Activated CD4-positive, alpha-beta T cell treated with anti-CD3 and anti-CD28 coated beads, Interleukin-2, Interleukin-4, amounts not matched to agents 100 ng/mL and 50 ng/mL, durations not matched to agents 16 hours and 8 hours (primary cell): ENCODE measurements around the gene ABCA7.

Experiments used
- DNase-seq: peaks from one replicate; pipeline ENCODE4 v3.0.0-alpha.2; 2020; ENCODE audit warnings: low spot score

ABCA7 gene, protein sequence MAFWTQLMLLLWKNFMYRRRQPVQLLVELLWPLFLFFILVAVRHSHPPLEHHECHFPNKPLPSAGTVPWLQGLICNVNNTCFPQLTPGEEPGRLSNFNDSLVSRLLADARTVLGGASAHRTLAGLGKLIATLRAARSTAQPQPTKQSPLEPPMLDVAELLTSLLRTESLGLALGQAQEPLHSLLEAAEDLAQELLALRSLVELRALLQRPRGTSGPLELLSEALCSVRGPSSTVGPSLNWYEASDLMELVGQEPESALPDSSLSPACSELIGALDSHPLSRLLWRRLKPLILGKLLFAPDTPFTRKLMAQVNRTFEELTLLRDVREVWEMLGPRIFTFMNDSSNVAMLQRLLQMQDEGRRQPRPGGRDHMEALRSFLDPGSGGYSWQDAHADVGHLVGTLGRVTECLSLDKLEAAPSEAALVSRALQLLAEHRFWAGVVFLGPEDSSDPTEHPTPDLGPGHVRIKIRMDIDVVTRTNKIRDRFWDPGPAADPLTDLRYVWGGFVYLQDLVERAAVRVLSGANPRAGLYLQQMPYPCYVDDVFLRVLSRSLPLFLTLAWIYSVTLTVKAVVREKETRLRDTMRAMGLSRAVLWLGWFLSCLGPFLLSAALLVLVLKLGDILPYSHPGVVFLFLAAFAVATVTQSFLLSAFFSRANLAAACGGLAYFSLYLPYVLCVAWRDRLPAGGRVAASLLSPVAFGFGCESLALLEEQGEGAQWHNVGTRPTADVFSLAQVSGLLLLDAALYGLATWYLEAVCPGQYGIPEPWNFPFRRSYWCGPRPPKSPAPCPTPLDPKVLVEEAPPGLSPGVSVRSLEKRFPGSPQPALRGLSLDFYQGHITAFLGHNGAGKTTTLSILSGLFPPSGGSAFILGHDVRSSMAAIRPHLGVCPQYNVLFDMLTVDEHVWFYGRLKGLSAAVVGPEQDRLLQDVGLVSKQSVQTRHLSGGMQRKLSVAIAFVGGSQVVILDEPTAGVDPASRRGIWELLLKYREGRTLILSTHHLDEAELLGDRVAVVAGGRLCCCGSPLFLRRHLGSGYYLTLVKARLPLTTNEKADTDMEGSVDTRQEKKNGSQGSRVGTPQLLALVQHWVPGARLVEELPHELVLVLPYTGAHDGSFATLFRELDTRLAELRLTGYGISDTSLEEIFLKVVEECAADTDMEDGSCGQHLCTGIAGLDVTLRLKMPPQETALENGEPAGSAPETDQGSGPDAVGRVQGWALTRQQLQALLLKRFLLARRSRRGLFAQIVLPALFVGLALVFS (N-terminal part only)

DNA sequence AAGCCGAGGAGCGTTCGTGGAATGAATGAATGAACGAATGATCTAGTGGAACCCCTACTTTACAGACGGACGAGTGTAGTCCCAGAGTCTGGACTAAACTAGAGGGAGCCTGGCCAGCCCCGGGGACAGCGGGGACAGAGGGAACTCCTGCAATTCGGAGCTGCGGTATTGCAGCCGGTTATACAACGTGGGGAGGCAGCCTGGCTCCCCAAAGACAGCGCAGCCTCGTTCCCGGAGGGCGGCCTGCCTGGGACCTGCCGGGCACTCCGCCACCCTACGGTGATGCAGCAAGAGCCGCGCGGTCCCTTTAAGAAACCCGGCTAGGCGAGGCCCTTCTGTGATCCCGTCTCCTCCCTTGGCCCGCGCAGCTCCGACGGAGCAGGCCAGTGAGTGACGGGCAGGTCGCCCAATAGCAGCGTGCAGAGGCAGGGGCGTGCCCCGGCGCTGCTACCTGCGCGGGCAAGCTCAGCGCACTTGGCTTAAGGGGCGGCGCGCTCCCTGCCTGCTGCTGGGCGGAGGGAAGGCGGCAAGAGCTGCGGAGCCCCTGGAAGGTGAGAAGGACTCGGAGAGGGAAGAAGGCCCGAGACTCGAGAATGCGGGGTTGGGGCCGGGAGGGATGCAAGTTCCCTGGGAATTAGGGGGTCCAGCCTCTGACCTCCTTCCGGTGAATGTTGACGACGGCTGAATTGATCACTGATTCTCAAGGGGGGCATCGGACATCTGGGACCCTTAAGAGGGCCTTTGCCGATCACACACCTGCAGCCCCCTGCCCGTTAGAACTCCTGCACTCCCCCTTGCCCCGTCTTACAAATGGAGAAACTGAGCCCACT lies at the start of gene ABCA7:
ABCA7 (plus strand) TSS at position 462 of the 830 bp plus-strand sequence. CDS start 1,255 bp downstream, outside the sequence.
- DNase-seq = peak; percentile 100

DNA sequence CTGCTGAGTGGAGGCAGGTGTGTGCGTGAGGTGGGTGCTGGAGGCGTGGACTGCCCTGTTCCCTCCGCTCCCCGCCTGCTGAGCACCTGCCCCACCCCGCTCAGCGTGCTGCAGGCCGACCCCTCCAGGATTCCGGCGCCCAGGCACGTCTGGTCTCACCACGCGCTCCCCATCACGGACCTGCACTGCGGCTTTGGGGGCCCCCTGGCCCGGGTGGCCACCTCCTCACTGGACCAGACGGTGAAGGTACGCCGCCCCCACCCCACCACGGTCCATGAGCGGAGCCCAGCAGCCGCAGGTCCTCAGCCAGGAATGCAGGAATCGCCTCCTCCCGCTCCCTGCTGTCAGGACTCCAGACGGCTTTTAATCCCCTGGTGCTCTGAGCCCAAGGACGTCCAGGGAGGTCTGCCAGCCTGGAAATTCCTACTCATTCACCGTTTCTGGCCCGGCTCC lies 49.8 kb upstream of the ABCA7 start:
- DNase-seq = no peak

GRCh38 chr19:990746-991145 lies 49.2 kb upstream of the ABCA7 start:
- DNase-seq = no peak

GRCh38 chr19:991174-991931 lies 48.6 kb upstream of the ABCA7 start:
- peak; percentile 71 for DNase-seq

- no peak for DNase-seq
Measured at GRCh38 chr19:991932-992669, 47.8 kb upstream of the ABCA7 start.

GRCh38 chr19:992670-993055 lies 47.2 kb upstream of the ABCA7 start:
- no peak for DNase-seq

DNA sequence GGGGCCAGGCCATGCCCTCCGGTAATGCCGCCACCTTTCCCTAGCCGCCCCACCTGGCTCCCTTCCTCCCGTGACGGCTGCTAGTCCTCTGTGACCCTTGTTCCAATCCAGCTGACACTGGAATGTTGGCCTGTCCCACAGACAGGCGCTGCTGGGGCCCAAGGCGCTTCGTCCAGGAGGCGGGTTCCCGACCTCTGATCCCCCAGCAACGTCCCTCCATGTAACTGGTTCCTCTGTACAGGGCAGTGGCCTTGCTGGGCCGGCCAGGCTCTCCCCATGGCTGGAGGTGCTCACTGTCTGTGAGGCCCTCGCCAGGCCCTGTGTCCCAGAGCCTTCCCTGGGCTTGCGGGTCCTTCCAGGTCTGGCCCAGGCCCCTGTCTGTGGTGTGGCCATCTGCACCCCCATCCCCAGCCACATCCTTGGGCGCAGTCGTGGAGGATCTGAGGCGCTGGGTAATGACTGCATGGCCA lies 46.5 kb upstream of the ABCA7 start:
- DNase-seq = no peak

GRCh38 chr19:993831-994393 lies 46.0 kb upstream of the ABCA7 start:
- DNase-seq = no peak

DNA sequence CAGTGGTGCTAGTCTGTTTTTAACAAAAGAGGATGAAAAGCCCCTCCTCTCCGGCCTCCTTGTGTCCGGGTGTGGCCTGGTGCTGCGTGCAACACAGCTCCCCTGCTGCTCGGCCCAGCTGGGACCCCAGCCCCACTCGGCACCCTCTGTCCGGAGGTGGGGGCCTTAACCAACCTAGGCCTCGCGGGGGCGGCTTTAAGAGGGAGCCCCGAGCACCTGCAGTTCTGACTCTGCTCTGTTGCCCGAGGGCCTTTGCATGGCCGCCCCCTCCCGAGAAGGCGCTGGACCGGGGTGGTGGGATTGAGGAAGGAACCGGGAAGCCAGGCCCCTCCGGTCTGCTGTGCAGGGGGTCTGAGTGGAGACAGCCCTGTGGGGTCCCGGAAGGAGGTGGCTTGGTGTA lies 45.4 kb upstream of the ABCA7 start:
- no peak for DNase-seq

GRCh38 chr19:995051-995827 lies 44.7 kb upstream of the ABCA7 start:
- no peak for DNase-seq

DNA sequence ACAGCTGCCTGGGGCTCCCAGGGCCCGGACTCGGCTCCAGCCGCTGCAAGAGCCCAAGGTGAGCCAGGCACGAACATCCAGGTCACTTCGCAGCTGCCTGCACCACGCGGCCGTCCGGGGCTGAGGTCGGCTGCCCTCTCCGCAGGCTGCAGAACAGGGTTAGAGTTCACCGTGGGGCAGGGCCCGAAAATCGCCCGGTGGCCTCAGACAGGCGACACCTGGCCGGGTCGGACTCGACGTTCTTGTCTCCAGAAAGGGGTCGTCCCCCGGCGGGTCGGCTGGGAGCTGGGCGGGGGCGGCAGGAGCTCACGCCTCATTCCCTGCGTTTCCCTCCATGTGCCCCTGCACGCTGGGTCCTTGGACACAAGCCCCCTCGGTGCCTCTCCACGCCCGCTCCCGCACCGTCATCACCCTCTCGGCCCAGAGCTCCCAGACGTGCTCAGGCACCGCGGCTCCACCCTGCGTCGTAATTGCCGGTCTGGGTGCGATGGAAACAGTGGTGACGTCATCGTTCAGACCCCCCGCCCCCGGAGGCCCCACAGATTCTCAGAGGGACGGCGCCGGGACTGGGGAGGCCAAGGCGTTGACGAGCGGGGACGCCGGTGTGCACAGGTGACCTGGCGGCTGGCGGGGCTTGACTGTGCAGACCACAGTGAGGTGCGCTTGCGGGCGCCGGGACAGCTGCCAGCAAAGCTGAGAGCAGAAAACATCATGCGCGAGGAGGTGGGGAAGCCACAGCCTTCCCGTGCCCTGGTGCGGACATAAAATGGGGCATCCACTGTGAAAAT lies 43.7 kb upstream of the ABCA7 start:
- DNase-seq = peak; percentile 37

DNA sequence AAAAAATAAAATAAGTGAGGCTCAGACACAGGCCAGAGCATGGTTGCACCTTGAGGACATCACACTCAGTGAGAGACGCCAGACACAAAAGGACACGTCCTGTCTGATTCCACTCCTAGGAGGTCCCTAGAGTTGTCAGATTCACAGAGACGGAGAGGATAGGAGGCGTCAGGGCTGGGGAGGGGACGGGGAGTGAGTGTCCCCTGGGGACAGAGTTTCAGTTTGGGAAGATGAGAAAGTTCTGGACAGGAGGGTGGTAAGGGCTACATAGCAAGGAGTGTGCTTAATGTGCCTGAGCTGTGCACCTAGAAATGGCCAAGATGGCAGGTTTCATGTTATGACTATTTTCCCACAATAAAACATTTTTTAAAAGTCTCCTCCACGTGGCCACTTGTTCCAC lies 41.8 kb upstream of the ABCA7 start:
- DNase-seq = no peak

DNA sequence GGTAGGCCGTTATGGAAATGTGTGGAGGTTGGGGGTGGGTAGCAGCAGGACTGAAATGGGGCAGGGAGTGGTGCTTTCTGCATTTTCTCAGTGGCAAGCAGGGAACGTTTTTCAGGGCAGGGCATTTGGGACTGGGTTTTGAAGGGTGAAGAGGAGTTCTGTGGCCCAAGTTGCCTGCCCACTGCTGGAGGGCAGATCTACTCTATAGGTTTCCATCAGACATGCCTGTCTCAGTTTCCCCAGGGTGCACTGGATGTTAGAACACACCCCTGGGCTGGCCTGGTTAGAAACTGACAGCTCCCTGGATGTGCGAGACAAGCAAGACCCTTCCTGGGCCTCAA lies 40.6 kb upstream of the ABCA7 start:
- no peak for DNase-seq

DNA sequence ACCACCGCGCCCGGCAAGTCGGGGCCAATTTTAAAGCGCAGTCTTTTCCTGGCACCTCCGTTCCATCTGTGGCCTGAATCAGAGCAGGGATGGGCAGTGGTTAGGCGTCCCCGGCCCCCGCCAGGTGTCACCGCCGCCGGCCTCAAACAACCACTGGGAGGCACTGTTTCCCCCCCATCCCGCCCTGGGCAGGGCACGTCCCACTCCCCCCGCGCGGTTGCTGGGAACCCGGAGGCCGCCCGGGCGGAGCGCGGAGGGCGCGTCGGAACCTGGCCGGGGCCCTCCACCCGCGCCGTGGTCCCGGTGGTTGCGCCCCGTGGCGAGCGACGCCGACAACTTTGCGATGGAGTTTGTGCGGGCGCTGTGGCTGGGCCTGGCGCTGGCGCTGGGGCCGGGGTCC lies 39.8 kb upstream of the ABCA7 start, which contains the start of gene GRIN3B:
GRIN3B (plus strand) TSS at position 325 of the 400 bp plus-strand sequence; CDS start at position 344, 19 bp downstream.
- DNase-seq = peak; percentile 62

GRCh38 chr19:1000591-1001537 lies 39.0 kb upstream of the ABCA7 start:
- DNase-seq = no peak

DNA sequence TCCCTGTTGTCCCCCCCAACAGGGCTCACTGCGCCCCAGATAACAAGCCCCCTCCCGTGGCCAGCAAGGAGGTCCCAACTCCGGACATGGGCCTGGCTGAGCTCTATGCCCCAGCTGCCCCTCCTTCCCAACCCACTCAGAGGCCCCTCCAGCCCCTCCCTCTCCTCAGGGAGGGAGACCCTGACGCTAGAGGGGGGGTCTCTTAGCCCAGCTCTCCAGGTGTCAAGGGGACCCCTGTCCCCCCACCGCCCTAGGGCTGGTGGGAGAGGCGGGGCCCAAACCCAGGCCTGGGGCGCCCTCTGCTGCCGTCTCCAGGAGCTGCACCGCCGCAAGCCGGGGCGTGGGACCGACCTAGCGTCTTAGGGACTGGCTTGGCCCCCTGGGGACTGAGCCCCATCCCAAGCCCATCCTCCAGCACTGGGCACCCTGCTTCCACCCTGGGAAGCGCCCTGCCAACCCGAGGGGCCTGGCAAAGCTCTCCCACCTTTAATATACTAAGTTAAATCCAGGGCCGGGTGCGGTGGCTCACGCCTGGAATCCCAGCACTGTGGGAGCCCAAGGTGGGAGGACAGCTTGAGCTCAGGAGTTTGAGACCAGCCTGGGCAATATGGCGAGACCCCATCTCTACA lies 38.3 kb upstream of the ABCA7 start:
- DNase-seq = peak; percentile 66
